ENCODE results near the gene SEC61B. TPM values are rescaled to one million over a fixed set of nuclear protein-coding genes. Genes with fewer than 3 reads are reported as not detected.
A peak's percentile ranks its signal among the peaks of the same experiment; 100 is the strongest.

The SEC61B gene
- total and polyA plus RNA-seq, 9 of the 15 experiments (the other 6 are each of a cell fraction or from before 2014, with no cell fraction given) = 57.8 to 262 (median 172) TPM

DNA sequence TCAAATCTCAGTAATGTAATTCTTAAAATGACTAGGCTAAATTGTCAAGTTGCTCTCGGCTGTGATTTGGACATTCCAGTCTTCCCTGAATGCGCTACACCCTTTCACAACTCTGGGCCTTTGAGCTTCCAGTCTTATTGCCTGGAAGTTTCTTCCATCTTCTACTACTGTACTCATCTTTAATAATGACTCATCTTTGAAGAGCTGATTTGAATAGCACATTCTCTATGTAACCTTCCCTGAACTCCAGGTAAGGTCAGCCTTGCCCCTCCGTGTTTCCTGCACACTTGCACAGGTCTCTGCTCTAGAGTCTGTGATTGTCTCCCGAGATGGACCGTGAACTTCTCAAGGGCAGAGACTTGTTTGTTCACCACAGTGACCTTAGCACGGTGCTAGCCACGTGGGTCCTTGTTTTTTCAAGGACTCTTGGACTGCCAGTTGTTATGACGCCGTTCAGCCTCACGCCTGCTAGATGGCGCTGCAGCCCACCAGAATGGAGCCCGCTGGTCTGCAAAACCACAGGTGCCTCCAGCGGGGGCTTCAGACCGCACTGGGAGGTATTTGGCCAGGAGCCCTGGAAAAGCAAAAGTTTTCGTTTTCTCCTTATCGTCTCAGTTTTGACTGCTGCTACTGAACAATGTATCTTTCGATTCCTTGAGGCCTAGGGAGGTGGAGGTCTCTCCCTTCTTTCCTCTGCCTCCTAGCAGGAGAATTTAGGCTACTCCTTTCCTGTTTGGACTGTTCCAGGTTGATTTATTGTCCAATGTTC is 44.4 kb downstream of the SEC61B start (continued):
- TF ChIP-seq, protein P1, sequence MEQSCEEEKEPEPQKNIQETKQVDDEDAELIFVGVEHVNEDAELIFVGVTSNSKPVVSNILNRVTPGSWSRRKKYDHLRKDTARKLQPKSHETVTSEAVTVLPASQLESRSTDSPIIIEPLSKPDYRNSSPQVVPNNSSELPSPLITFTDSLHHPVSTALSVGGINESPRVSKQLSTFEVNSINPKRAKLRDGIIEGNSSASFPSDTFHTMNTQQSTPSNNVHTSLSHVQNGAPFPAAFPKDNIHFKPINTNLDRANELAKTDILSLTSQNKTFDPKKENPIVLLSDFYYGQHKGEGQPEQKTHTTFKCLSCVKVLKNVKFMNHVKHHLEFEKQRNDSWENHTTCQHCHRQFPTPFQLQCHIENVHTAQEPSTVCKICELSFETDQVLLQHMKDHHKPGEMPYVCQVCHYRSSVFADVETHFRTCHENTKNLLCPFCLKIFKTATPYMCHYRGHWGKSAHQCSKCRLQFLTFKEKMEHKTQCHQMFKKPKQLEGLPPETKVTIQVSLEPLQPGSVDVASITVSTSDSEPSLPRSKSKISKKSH (CRISPR knock-in tag; IDR thresholded peaks at IDR 0.05) = no peak
- TF ChIP-seq NFRKB (IDR thresholded peaks at IDR 0.05; ENCODE audit: low read depth) = no peak
- no peak for TF ChIP-seq ZNF583 (CRISPR knock-in tag; IDR thresholded peaks at IDR 0.05)
- 0 out of 2 replicates have a peak, but pooled peaks have one; percentile 14 for TF ChIP-seq SMARCA4 (IDR thresholded peaks at IDR 0.05)
- TF ChIP-seq TEAD2 (tag; IDR thresholded peaks at IDR 0.05) = 0 out of 2 replicates have a peak, but pooled peaks have one; percentile 14
- TF ChIP-seq LARP7 (IDR thresholded peaks at IDR 0.05) = no peak
- 0 out of 3 replicates have a peak, but pooled peaks of 1 of the 2 experiments have one; percentile 32 for TF ChIP-seq CBX3 (IDR thresholded peaks at IDR 0.05; ENCODE audit: borderline replicate concordance in 1 of 2, low read length in 2 of 2)
- TF ChIP-seq, protein P2, sequence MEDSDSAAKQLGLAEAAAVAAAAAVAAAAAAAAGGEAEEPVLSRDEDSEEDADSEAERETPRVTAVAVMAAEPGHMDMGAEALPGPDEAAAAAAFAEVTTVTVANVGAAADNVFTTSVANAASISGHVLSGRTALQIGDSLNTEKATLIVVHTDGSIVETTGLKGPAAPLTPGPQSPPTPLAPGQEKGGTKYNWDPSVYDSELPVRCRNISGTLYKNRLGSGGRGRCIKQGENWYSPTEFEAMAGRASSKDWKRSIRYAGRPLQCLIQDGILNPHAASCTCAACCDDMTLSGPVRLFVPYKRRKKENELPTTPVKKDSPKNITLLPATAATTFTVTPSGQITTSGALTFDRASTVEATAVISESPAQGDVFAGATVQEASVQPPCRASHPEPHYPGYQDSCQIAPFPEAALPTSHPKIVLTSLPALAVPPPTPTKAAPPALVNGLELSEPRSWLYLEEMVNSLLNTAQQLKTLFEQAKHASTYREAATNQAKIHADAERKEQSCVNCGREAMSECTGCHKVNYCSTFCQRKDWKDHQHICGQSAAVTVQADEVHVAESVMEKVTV (CRISPR knock-in tag; IDR thresholded peaks at IDR 0.05) = peak; percentile 88
- 0 out of 4 replicates have a peak, but pooled peaks of 1 of the 2 experiments have one; percentile 38 for TF ChIP-seq FOXK2 (conservative IDR thresholded peaks at IDR 0.05 in 1 of 2, IDR thresholded peaks at IDR 0.05 in 1 of 2; ENCODE audit: low read depth in 2 of 2)
- peak; percentile 23 for TF ChIP-seq NEUROD1 (IDR thresholded peaks at IDR 0.05; ENCODE audit: borderline replicate concordance, low read depth, low read length, partially characterized antibody)
- TF ChIP-seq DPF2 (IDR thresholded peaks at IDR 0.05) = no peak
- TF ChIP-seq, protein P3, sequence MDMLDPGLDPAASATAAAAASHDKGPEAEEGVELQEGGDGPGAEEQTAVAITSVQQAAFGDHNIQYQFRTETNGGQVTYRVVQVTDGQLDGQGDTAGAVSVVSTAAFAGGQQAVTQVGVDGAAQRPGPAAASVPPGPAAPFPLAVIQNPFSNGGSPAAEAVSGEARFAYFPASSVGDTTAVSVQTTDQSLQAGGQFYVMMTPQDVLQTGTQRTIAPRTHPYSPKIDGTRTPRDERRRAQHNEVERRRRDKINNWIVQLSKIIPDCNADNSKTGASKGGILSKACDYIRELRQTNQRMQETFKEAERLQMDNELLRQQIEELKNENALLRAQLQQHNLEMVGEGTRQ (CRISPR knock-in tag; IDR thresholded peaks at IDR 0.05) = peak; percentile 54
- 0 out of 2 replicates have a peak, but pooled peaks have one; percentile 20 for TF ChIP-seq NFIC (IDR thresholded peaks at IDR 0.05)
- no peak for TF ChIP-seq ZNF695 (CRISPR knock-in tag; IDR thresholded peaks at IDR 0.05)
- TF ChIP-seq BDP1 (IDR thresholded peaks at IDR 0.05; ENCODE audit: insufficient read depth, insufficient read length) = no peak
- TF ChIP-seq, protein P4, sequence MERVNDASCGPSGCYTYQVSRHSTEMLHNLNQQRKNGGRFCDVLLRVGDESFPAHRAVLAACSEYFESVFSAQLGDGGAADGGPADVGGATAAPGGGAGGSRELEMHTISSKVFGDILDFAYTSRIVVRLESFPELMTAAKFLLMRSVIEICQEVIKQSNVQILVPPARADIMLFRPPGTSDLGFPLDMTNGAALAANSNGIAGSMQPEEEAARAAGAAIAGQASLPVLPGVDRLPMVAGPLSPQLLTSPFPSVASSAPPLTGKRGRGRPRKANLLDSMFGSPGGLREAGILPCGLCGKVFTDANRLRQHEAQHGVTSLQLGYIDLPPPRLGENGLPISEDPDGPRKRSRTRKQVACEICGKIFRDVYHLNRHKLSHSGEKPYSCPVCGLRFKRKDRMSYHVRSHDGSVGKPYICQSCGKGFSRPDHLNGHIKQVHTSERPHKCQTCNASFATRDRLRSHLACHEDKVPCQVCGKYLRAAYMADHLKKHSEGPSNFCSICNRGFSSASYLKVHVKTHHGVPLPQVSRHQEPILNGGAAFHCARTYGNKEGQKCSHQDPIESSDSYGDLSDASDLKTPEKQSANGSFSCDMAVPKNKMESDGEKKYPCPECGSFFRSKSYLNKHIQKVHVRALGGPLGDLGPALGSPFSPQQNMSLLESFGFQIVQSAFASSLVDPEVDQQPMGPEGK (CRISPR knock-in tag; IDR thresholded peaks at IDR 0.05; ENCODE audit: borderline replicate concordance) = no peak
- TF ChIP-seq, protein P5, sequence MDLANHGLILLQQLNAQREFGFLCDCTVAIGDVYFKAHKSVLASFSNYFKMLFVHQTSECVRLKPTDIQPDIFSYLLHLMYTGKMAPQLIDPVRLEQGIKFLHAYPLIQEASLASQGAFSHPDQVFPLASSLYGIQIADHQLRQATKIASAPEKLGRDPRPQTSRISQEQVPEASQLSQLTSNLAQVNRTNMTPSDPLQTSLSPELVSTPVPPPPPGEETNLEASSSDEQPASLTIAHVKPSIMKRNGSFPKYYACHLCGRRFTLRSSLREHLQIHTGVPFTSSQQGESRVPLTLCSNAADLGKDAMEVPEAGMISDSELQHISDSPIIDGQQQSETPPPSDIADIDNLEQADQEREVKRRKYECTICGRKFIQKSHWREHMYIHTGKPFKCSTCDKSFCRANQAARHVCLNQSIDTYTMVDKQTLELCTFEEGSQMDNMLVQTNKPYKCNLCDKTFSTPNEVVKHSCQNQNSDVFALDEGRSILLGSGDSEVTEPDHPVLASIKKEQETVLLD (IDR thresholded peaks at IDR 0.05) = no peak
- TF ChIP-seq ZBTB7A (IDR thresholded peaks at IDR 0.05; ENCODE audit: borderline replicate concordance, control insufficient read depth, low read depth, low read length) = peak; percentile 49
- TF ChIP-seq ZNF830 (CRISPR knock-in tag; IDR thresholded peaks at IDR 0.05) = no peak
- no peak for TF ChIP-seq PYGO2 (tag; IDR thresholded peaks at IDR 0.05)
